Upper lobe of right lung (tissue), 1 donor: ENCODE results near the gene ATP2C2. TPM values are rescaled to one million over a fixed set of nuclear protein-coding genes. Genes with fewer than 3 reads are reported as not detected.
"Not testable (repeated sequence)": the region's sequence is repeated elsewhere in the genome, so short reads cannot be mapped to it uniquely, and the experiment has no call there.

Experiments
- ATAC-seq: fragments of 200-7000 bp; cut with Tn5 transposase; one replicate; pipeline ENCODE4 v1.9.1; 2020; ENCODE audit warnings: mild to moderate bottlenecking, moderate library complexity
- DNase-seq: peaks from one replicate; pipeline ENCODE4 v3.0.0-alpha.2; 2020
- H3K27ac ChIP-seq: fragments of 200-600 bp; one replicate; pipeline ENCODE4 v1.8.0; 2022
- H3K27me3 ChIP-seq: fragments of 200-600 bp; one replicate; pipeline ENCODE4 v1.8.0; 2022; ENCODE audit warnings: mild to moderate bottlenecking
- H3K36me3 ChIP-seq: fragments of 200-600 bp; one replicate; pipeline ENCODE4 v1.8.0; 2022
- H3K4me1 ChIP-seq: fragments of 200-600 bp; one replicate; pipeline ENCODE4 v1.8.0; 2022
- H3K4me3 ChIP-seq: fragments of 200-600 bp; one replicate; pipeline ENCODE4 v1.8.0; 2022; ENCODE audit warnings: mild to moderate bottlenecking
- H3K9me3 ChIP-seq: fragments of 200-600 bp; one replicate; pipeline ENCODE4 v1.8.0; 2022
- intact Hi-C: fragments of 100-400 bp; cut with DNase I; formaldehyde crosslinking; loops from one replicate; pipeline ENCODE4 v1.11.0; 2022
- total RNA-seq: library from RNA; stranded (reverse); fragmentation: NEBNext Ultra II Directional; extraction: Animal tissue kit (Norgen Biotek cat#: 25700); gene quantifications from one replicate; pipeline ENCODE4 v1.2.1, GENCODE V29; 2021
- TF ChIP-seq, protein P1 (sequence below): fragments of 200-600 bp; IDR thresholded peaks from one replicate; pipeline ENCODE4 v1.8.0; 2022; ENCODE audit warnings: antibody characterized with exemption
- donor health status: DM: no; HTN: yes; CAD: no; lungs with severe emphysema.

Gene ATP2C2
- total RNA-seq, 1 donor from 2014 or later = 48.9 TPM

- Histone ChIP-seq H3K9me3 (no peaks in the 10 kb centered on the region), H3K4me1 (no peaks in the 10 kb centered on the region), H3K4me3 (no peak overlapping the region), H3K27ac (no peak overlapping the region), H3K36me3 (no peaks in the 10 kb centered on the region), H3K27me3 (no peaks in the 10 kb centered on the region)
- DNase-seq (no peak), ATAC-seq (no peak)
- intact Hi-C loops = no loop called here
- TF ChIP-seq, protein P1, sequence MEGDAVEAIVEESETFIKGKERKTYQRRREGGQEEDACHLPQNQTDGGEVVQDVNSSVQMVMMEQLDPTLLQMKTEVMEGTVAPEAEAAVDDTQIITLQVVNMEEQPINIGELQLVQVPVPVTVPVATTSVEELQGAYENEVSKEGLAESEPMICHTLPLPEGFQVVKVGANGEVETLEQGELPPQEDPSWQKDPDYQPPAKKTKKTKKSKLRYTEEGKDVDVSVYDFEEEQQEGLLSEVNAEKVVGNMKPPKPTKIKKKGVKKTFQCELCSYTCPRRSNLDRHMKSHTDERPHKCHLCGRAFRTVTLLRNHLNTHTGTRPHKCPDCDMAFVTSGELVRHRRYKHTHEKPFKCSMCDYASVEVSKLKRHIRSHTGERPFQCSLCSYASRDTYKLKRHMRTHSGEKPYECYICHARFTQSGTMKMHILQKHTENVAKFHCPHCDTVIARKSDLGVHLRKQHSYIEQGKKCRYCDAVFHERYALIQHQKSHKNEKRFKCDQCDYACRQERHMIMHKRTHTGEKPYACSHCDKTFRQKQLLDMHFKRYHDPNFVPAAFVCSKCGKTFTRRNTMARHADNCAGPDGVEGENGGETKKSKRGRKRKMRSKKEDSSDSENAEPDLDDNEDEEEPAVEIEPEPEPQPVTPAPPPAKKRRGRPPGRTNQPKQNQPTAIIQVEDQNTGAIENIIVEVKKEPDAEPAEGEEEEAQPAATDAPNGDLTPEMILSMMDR = no peak
Observed at GRCh38 chr16:84414789-84415326, 46.5 kb downstream of the ATP2C2 start.

DNA sequence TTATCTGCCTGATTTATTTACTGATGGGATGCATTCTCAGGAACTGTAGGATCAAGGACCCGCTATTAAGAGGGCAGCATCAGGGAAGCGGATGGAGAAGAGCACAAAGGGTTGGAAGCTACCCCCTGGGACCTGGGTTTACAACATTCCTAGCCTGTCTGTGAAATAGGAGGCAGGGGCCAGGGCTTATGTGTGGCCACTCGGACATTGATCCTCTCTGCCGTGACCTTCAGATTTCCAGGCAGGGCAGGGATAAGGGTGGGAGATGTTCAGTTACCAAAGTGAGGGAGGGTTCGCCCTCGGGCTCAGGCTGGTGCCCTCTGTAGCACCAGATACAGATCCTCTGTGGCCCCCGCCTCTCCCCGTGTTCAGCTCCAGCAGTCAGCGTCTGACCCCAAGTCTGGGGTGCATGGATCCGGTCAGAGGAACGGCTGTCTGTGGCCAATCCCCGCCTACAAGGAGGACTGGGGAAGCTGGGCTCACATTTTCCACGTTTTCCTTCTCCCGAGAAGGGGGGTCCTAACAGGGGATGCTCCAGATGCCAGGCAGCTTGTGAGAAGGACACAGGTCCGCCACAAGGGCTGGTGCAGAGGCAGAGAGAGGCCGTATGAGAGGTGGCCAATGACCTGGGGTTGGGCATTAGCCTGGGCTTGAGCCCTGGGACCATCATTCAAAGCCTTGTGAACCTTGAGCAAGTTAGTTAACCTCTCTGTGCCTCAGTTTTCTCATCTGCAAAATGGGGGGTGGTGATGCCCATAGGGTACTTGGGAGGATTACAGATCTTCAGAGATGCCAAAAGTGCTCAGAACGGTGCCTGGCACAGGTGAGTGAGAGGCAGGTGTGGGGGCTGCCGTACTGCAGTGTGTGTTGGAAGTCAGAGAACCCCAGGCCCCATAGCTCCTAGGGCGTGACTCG lies 48.3 kb downstream of the ATP2C2 start:
- intact Hi-C loops = no loop called here
- Histone ChIP-seq H3K27ac (no peak overlapping the region), H3K27me3 (no peaks in the 10 kb centered on the region), H3K9me3 (no peaks in the 10 kb centered on the region), H3K4me1 (no peaks in the 10 kb centered on the region), H3K4me3 (no peak overlapping the region), H3K36me3 (no peaks in the 10 kb centered on the region)
- DNase-seq = peak; percentile 31
- ATAC-seq = no peak
- TF ChIP-seq, protein P1 = no peak

DNA sequence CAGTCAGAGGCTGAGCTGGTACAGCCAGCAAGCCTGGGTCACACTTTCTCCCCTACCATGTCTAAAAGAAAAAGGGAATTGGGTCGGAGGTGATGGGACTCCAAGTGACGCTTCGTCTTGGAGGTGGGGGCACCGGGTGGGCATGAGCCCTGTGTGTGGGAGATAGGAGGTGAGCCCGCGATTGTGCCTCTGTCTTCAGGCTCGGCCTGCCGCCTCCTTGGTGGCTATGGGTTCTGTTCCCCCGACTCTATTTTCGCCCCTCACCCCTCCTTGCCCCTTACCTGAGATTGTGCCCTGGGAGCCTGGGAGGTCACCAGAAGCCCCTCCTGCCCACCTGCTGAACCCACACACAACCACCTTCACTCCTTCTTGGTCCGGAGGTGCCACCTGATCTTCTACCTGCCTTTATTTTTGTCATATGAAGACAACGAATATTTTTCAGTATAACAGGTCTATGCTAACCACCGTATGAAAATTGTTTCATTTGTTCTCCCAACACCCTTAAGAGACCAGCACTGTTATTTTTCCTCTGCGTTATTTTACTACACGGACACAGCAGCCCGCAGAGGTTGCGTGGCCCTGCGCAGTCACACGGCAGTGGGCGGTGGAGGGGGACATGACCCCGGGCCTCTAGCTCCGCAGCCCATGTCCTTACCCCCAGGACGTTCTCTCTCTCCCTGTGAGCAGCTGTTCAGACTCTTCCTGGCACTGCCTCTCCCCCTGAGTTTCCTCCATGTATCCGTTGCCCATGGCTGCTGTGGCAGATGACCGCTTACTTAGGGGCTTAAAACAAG lies 49.9 kb downstream of the ATP2C2 start:
- no peaks in the 10 kb centered on the region for H3K4me1 ChIP-seq
- H3K27ac ChIP-seq = no peak overlapping the region
- H3K4me3 ChIP-seq = no peak overlapping the region
- no peak for ATAC-seq
- H3K27me3 ChIP-seq = no peaks in the 10 kb centered on the region
- intact Hi-C loops = no loop called here
- H3K36me3 ChIP-seq = no peaks in the 10 kb centered on the region
- no peaks in the 10 kb centered on the region for H3K9me3 ChIP-seq
- TF ChIP-seq, protein P1 = no peak
- DNase-seq = peak; percentile 40

GRCh38 chr16:84419730-84420129 lies 51.4 kb downstream of the ATP2C2 start:
- no peak overlapping the region for H3K27ac ChIP-seq
- no peaks in the 10 kb centered on the region for H3K36me3 ChIP-seq
- H3K4me1 ChIP-seq = no peaks in the 10 kb centered on the region
- DNase-seq (peak; percentile 21), ATAC-seq (no peak)
- TF ChIP-seq, protein P1 = no peak
- no peak overlapping the region for H3K4me3 ChIP-seq
- H3K9me3 ChIP-seq = no peaks in the 10 kb centered on the region
- intact Hi-C loops = no loop called here
- H3K27me3 ChIP-seq = no peaks in the 10 kb centered on the region

DNA sequence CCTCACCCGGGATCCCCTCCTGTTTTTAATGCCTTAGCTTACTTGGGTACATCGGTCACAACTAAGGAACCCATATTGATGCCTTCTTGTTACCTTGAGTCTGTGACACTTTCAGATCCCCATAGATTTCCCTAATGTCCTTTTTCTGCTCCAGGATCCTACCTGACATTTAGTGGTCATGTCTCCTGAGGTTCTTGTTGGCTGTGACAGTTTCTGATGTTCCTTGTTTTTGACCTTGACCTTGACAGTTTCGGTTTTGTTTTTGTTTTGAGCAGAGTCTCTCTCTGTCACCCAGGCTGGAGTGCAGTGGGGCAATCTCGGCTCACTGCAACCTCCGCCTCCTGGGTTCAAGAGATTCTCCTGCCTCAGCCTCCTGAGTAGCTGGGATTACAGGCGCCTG lies 52.2 kb downstream of the ATP2C2 start:
- H3K27ac ChIP-seq, DNase-seq, H3K36me3 ChIP-seq, H3K4me3 ChIP-seq, H3K4me1 ChIP-seq, H3K9me3 ChIP-seq, ATAC-seq, intact Hi-C loops, H3K27me3 ChIP-seq: not testable (repeated sequence)
